ENCODE results near the gene IL19.

The IL19 gene

DNA sequence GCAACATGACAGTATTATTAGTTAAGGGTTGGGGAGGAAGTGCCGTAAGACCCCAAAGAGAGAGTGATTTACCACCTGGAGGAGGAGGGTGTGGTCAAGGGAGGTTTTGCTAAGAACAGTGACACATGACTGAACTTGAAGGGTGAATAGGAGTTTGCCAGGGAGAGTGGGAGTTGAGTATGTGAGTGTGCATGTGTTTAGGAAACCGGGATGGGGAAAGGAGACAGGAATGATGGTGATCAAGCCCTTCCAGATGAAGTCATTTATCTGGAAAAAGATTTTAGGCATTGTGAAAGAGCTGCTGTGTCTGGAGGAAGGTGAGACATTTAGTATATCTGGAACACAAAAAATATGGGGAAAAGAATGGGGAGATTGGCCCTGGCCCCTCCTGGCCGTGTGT, 29.8 kb downstream of the IL19 start:
- H3K4me3 ChIP-seq (ENCODE audit: insufficient read depth, low read length, poor library complexity, severe bottlenecking): no peak overlapping the region
- TF ChIP-seq CTCF (IDR thresholded peaks at IDR 0.05; ENCODE audit: insufficient read depth, low read length, poor library complexity, severe bottlenecking) (no peak), EZH2phosphoT487 (conservative IDR thresholded peaks at IDR 0.05; ENCODE audit: low read length) (no peak)
- no peaks in the 10 kb centered on the region for H3K79me2 ChIP-seq (ENCODE audit: insufficient read depth, low read length)
- no peaks in the 10 kb centered on the region for H3K27me3 ChIP-seq (ENCODE audit: low read length)
- no peaks in the 10 kb centered on the region for H3K36me3 ChIP-seq (ENCODE audit: low read length)
- H3F3A ChIP-seq (ENCODE audit: insufficient read depth): no peaks in the 10 kb centered on the region
- no peak overlapping the region for H3K4me2 ChIP-seq (ENCODE audit: low read depth, low read length, poor library complexity, severe bottlenecking)
- H3K9me2 ChIP-seq (replicated peaks; ENCODE audit: insufficient read depth, low read length): no peaks in the 10 kb centered on the region
- H3K9me3 ChIP-seq (ENCODE audit: insufficient read depth, low read length): no peaks in the 10 kb centered on the region
- H3K9ac ChIP-seq (ENCODE audit: low read length): no peak overlapping the region
- H2AFZ ChIP-seq (ENCODE audit: low read depth, low read length, severe bottlenecking): no peak overlapping the region
- H3K27ac ChIP-seq (ENCODE audit: low read depth, low read length): no peak overlapping the region
- H4K20me1 ChIP-seq (ENCODE audit: low read depth, low read length): no peaks in the 10 kb centered on the region

- TF ChIP-seq CTCF (IDR thresholded peaks at IDR 0.05; ENCODE audit: insufficient read depth, low read length, poor library complexity, severe bottlenecking) (no peak), EZH2phosphoT487 (conservative IDR thresholded peaks at IDR 0.05; ENCODE audit: low read length) (no peak)
- H3K4me2 ChIP-seq (ENCODE audit: low read depth, low read length, poor library complexity, severe bottlenecking): no peak overlapping the region
- no peak overlapping the region for H2AFZ ChIP-seq (ENCODE audit: low read depth, low read length, severe bottlenecking)
- no peak overlapping the region for H3K4me3 ChIP-seq (ENCODE audit: insufficient read depth, low read length, poor library complexity, severe bottlenecking)
- no peaks in the 10 kb centered on the region for H3K79me2 ChIP-seq (ENCODE audit: insufficient read depth, low read length)
- no peaks in the 10 kb centered on the region for H3K9me3 ChIP-seq (ENCODE audit: insufficient read depth, low read length)
- no peak overlapping the region for H3K9ac ChIP-seq (ENCODE audit: low read length)
- H3K27ac ChIP-seq (ENCODE audit: low read depth, low read length): no peak overlapping the region
- H3F3A ChIP-seq (ENCODE audit: insufficient read depth): no peaks in the 10 kb centered on the region
- no peaks in the 10 kb centered on the region for H3K9me2 ChIP-seq (replicated peaks; ENCODE audit: insufficient read depth, low read length)
- no peaks in the 10 kb centered on the region for H3K27me3 ChIP-seq (ENCODE audit: low read length)
- H4K20me1 ChIP-seq (ENCODE audit: low read depth, low read length): no peaks in the 10 kb centered on the region
- H3K36me3 ChIP-seq (ENCODE audit: low read length): no peaks in the 10 kb centered on the region
Observed at GRCh38 chr1:206800891-206801290, 30.3 kb downstream of the IL19 start.

GRCh38 chr1:206801467-206801866, 30.9 kb downstream of the IL19 start:
- Histone ChIP-seq H3K79me2 (ENCODE audit: insufficient read depth, low read length) (no peaks in the 10 kb centered on the region), H3K27me3 (ENCODE audit: low read length) (no peaks in the 10 kb centered on the region), H3K9me2 (replicated peaks; ENCODE audit: insufficient read depth, low read length) (no peaks in the 10 kb centered on the region), H3K27ac (ENCODE audit: low read depth, low read length) (no peak overlapping the region), H2AFZ (ENCODE audit: low read depth, low read length, severe bottlenecking) (no peak overlapping the region), H3F3A (ENCODE audit: insufficient read depth) (no peaks in the 10 kb centered on the region), H3K9me3 (ENCODE audit: insufficient read depth, low read length) (no peaks in the 10 kb centered on the region), H3K4me3 (ENCODE audit: insufficient read depth, low read length, poor library complexity, severe bottlenecking) (no peak overlapping the region), H3K4me2 (ENCODE audit: low read depth, low read length, poor library complexity, severe bottlenecking) (no peak overlapping the region), H4K20me1 (ENCODE audit: low read depth, low read length) (no peaks in the 10 kb centered on the region), H3K9ac (ENCODE audit: low read length) (no peak overlapping the region), H3K36me3 (ENCODE audit: low read length) (no peaks in the 10 kb centered on the region)
- TF ChIP-seq EZH2phosphoT487 (conservative IDR thresholded peaks at IDR 0.05; ENCODE audit: low read length): no peak
- TF ChIP-seq CTCF (IDR thresholded peaks at IDR 0.05; ENCODE audit: insufficient read depth, low read length, poor library complexity, severe bottlenecking): no peak

DNA sequence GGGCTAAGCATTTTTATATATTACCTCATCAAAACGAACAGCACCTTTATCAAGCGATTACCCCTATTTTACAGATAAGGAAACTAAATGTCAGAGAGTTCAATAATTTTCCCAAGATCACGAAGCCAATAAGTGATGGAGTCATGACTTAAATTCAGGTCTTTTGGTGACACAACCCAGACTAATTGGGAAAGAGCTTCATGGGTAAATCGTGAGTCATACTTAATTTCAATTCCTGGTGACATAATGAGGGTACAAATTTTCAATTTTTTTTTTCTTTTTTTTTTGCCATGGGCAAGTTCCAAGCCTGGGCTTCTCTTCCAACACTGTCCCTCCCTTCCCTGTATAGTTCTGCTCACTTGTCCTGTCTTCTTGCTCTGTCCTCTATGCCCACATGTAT, 31.8 kb downstream of the IL19 start:
- Histone ChIP-seq H3F3A (ENCODE audit: insufficient read depth) (no peaks in the 10 kb centered on the region), H3K9me2 (replicated peaks; ENCODE audit: insufficient read depth, low read length) (no peaks in the 10 kb centered on the region), H3K9me3 (ENCODE audit: insufficient read depth, low read length) (no peaks in the 10 kb centered on the region), H3K27me3 (ENCODE audit: low read length) (no peaks in the 10 kb centered on the region), H3K9ac (ENCODE audit: low read length) (no peak overlapping the region), H4K20me1 (ENCODE audit: low read depth, low read length) (no peaks in the 10 kb centered on the region), H3K36me3 (ENCODE audit: low read length) (no peaks in the 10 kb centered on the region), H3K4me3 (ENCODE audit: insufficient read depth, low read length, poor library complexity, severe bottlenecking) (no peak overlapping the region), H3K4me2 (ENCODE audit: low read depth, low read length, poor library complexity, severe bottlenecking) (no peak overlapping the region), H2AFZ (ENCODE audit: low read depth, low read length, severe bottlenecking) (no peak overlapping the region), H3K79me2 (ENCODE audit: insufficient read depth, low read length) (no peaks in the 10 kb centered on the region), H3K27ac (ENCODE audit: low read depth, low read length) (no peak overlapping the region)
- TF ChIP-seq EZH2phosphoT487 (conservative IDR thresholded peaks at IDR 0.05; ENCODE audit: low read length) (no peak), CTCF (IDR thresholded peaks at IDR 0.05; ENCODE audit: insufficient read depth, low read length, poor library complexity, severe bottlenecking) (no peak)
